GM23248 (cell line): Measurements from ENCODE around the gene DDB1.

Experiments
- EZH2 ChIP-seq: fragments of 200-600 bp; sonication (generic); IDR thresholded peaks from 2 replicates; pipeline ENCODE4 v1.6.1; 2018; ENCODE audit warnings: antibody characterized with exemption, mild to moderate bottlenecking; ENCODE audit not compliant: insufficient read depth, poor library complexity, severe bottlenecking
- EZH2phosphoT487 ChIP-seq: fragments of 200-600 bp; sonication (generic); IDR thresholded peaks from 2 replicates; pipeline ENCODE4 v1.6.1; 2018; ENCODE audit warnings: antibody characterized with exemption, moderate library complexity, mild to moderate bottlenecking, low read depth; ENCODE audit not compliant: insufficient read depth

DNA sequence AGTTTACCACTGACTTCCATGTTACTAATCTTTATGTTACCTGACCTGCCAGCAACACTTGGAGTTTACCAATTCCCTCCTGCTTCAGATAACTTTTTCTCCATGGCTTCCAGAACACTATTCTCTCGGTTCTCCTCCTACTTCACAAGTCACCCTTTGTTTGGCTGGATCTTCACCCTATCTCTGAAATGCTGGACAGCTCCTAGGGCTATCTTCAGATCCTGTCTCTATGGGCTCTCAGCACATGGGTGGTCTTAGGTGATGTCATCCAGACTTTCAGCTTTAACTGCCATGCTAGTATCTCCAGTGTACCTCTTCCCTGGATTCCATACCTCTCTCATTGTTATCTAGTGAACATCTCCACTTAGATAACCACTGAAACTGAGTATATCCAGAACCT is 25.6 kb downstream of the DDB1 start:
- TF ChIP-seq EZH2 (no peak), EZH2phosphoT487 (no peak)
